Measurements from ENCODE around the gene TM6SF1.
"Not testable (repeated sequence)": the region's sequence is repeated elsewhere in the genome, so short reads cannot be mapped to it uniquely, and the experiment has no call there.

The TM6SF1 gene

DNA sequence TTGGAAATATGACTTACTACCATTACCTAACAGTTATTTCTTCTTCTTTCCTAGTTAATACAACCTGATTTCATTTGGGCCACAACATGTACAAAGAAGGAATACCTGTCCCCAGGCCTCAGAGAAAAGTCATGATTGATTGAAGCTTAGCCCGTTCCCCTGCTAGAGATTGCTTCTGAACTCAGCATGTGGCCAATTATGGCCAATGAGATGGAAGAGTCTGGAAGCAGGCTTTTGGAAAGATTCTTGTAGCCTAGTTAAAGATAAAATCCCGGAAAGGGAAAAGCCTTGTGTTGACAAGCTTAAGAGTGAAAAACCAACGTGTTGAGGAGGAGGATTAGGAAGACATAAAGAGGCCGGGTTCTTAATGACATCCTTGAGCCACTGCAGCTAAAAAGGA lies 17.0 kb upstream of the TM6SF1 start:
- no peak for DNase-seq

- not testable (repeated sequence) for DNase-seq
These were observed 15.5 kb upstream of the TM6SF1 start for GRCh38 chr15:83091965-83092308.

DNA sequence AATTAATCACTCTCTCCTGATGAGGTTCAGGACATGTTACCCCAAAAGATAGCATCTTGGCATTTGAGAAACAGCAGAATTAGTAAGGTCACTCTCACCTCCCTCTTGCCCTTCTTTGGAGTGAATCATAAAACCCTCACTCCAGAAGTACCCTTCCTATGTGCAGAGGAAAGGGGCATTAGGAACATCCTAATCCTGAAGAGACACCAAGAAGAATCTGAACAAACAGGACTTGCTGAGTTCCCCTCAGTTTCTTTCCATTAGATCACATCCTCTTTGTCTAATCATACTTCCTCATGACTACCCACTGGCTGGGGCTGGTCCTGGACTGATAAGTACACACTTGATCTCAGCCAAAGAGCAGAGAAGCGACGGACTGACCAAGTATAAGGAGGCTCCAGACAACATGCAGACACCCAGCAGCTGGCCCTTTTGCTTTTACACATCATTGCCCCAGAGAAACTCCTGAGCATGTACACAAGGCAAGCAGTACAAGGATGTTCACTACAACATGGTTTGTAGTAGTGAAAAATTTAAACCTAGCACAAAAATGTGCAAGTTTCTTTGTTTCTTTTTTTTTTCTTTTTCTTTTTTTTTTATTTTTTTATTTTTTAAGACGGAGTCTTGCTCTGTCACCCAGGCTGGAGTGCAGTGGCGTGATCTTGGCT lies 15.0 kb upstream of the TM6SF1 start:
- no peak for DNase-seq

DNA sequence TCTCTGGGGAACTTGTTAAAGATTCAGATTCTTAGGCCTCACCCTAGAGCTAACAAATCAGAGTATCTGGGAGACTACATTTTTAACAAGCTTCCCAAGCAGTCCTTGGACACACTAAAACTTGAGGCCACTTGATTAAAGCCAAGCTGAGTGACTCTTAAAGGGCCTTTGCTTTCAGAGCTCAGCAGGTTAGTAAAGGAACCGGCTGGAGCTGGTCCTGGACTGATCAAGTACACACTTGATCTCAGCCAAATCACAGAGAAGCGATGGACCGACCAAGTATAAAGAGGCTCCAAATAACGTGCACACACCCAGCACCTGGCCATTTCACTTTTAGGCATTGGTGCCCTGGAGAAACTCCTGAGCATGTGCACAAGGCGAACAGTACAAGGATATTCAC lies 12.9 kb upstream of the TM6SF1 start:
- DNase-seq: no peak

- DNase-seq: no peak
These were observed 9.4 kb upstream of the TM6SF1 start for GRCh38 chr15:83098079-83098478.

GRCh38 chr15:83099290-83099689 lies 8.2 kb upstream of the TM6SF1 start:
- no peak for DNase-seq

- DNase-seq: no peak
These were observed 7.3 kb upstream of the TM6SF1 start for GRCh38 chr15:83100097-83100646.

DNA sequence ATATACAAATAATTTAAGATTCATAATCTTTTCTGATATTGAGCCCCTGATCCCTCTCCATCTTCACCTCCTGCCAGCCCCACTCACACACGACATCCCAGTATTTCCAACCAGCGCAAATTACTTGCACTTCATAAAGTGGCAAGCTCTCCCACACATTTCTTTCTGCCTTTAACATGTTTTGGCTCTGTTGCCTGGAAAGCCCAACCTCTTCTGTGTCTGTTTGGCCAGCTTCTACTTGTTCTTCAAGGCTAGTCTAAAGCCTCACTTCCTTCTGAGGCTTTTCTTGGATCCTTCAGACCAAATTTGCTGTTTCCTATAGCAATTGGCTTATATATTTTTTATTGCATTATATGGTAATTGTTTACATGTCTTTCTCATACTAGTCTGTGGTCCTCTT lies 5.1 kb upstream of the TM6SF1 start:
- no peak for DNase-seq

- DNase-seq: no peak
These were observed 3.3 kb upstream of the TM6SF1 start for GRCh38 chr15:83104141-83104540.

- no peak for DNase-seq
These were observed 2.0 kb upstream of the TM6SF1 start for GRCh38 chr15:83105440-83105839.

GRCh38 chr15:83107841-83108181 lies 366 bp downstream of the TM6SF1 start:
- no peak for DNase-seq

- DNase-seq: no peak
These were observed 1.1 kb downstream of the TM6SF1 start for GRCh38 chr15:83108266-83109219.

GRCh38 chr15:83109532-83109931 lies 2.1 kb downstream of the TM6SF1 start:
- no peak for DNase-seq

DNA sequence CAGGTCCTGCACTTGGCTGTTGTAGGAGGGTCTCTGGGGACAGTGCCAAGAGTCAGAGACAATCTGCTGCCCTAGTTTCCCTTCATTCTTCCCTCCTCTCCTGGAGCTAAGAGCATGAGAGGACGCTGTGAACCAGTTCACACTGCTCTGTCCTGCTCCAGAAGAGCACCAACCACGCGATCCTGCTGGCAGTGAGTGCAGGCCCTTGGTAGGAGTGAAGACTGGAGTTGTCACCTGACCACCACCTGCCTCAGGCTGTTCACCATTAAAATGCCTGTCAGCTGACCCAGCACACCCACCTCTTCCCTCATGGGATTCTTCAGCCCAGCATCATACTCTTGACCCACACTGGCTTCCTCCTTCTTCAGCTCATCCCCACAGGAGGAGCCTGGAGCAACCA lies 2.9 kb downstream of the TM6SF1 start:
- no peak for DNase-seq

DNA sequence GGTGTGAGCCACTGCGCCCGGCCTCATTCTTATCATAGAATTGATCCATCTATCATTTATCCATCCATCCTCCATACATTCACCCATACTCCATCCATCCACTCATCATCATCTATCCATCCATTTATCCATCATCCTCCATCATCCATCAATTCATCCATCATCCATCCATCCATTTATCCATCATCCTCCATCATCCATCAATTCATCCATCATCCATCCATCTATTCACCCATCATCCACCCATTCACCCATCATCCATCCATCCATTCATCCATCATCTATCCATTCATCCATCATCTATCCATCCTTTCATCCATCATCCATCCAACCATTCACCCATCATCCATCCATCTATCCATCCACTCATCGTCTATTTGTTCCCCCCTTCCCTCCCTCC lies 3.7 kb downstream of the TM6SF1 start:
- DNase-seq: no peak

DNA sequence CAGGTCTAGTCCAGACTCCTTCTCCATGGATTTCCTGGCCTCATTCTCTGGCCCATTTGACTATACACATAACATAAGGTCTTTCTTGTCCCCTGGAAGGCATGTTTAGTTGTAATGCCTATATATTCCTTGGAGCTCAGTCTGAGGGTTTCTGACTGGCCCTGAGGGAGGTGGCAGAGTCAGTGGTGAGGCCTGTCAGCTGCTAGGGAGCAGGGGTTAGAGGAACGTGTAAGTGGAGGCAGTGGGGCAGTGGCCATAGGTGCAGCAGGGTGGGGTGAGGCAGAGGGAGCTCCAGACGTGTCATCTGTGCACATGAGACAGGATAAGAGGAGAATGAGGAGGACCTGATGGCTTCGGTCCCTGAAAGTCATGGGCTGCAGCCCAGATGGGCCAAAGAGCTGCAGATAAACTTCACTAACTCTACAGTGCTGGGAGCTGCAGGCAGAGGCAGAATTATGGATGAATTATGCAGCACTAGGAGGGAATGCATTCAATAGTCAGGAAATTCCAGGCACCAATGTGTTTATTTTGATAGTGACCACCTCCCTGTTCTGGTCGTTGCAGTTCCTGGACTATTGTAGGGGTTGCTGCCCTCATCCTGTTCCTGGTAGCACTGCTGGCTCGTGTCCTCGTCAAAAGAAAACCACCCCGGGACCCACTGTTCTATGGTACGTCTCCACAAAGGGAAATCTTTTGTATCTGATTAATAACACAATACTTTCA lies 4.9 kb downstream of the TM6SF1 start:
- no peak for DNase-seq

GRCh38 chr15:83112956-83113299 lies 5.5 kb downstream of the TM6SF1 start:
- no peak for DNase-seq

GRCh38 chr15:83113881-83114674 lies 6.6 kb downstream of the TM6SF1 start:
- DNase-seq: no peak

GRCh38 chr15:83114856-83115255 lies 7.4 kb downstream of the TM6SF1 start:
- no peak for DNase-seq

GRCh38 chr15:83115410-83115809 lies 8.0 kb downstream of the TM6SF1 start:
- DNase-seq: no peak

- no peak for DNase-seq
These were observed 8.6 kb downstream of the TM6SF1 start for GRCh38 chr15:83115831-83116565.

DNA sequence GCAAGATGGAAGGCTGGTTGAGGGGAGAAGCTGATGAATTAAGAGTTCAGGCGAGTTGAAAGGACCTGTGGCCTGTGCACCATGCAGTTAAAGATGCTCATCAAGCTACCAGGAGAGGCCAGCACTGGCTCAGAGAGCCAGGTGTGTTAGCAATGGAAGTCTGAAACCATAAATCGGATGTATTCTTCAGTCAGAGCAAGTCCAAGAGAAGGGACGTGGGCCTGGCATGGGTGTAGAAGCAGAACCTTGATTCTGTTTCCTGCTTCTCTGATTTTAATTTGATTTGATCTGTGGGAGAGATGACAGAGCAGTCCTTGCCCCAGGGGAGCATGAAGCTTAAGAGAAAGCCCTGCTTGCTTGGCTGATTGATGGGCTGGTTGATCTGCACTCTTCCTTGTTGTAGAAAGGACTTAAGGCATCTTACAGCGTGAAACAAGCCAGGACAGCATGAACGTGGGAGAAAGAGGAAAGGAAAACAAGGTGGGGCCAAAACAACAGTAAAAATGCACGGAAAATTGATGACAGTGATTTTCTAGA lies 10.9 kb downstream of the TM6SF1 start:
- DNase-seq: no peak

All from NCI-H1092 treated with DMSO at 0.1 percent for 48 hours (cell line).